GM21576 (cell line): ENCODE measurements around the gene TTC9C.
A peak's percentile ranks its signal among the peaks of the same experiment; 100 is the strongest.
"Not testable (repeated sequence)": the region's sequence is repeated elsewhere in the genome, so short reads cannot be mapped to it uniquely, and the experiment has no call there.

Experiments used
- ATAC-seq: cut with Tn5 transposase; IDR thresholded peaks from one replicate; pipeline ENCODE4 v1.9.1; 2021; ENCODE audit warnings: mild to moderate bottlenecking, moderate library complexity; ENCODE audit not compliant: unreplicated experiment

The TTC9C gene

GRCh38 chr11:62728171-62728988, at the start of gene TTC9C:
Gene TTC9C, plus strand, starts transcription at chr11:62728486. Its CDS starts 363 bp downstream, at chr11:62728849.
- ATAC-seq: peak; percentile 16

GRCh38 chr11:62678770-62679696, 49.3 kb upstream of the TTC9C start, which contains the start of gene UBXN1:
Gene UBXN1, minus strand, starts transcription at chr11:62679073. Its CDS starts 150 bp downstream, at chr11:62678923.
- ATAC-seq: peak; percentile 64

- no peak for ATAC-seq
Observed at GRCh38 chr11:62680825-62681240, 47.5 kb upstream of the TTC9C start.

- ATAC-seq: no peak
Observed at GRCh38 chr11:62682518-62682917, 45.8 kb upstream of the TTC9C start.

- ATAC-seq: no peak
Observed at GRCh38 chr11:62687508-62688396, 40.5 kb upstream of the TTC9C start.

GRCh38 chr11:62688491-62688890, 39.8 kb upstream of the TTC9C start:
- ATAC-seq: no peak

- ATAC-seq: no peak
Observed at GRCh38 chr11:62689421-62690183, 38.7 kb upstream of the TTC9C start, which contains the start of gene LRRN4CL. Gene LRRN4CL, minus strand, starts transcription at chr11:62689530. Its CDS starts 1,022 bp downstream, at chr11:62688508.

- not testable (repeated sequence) for ATAC-seq
Observed at GRCh38 chr11:62693624-62694023, 34.7 kb upstream of the TTC9C start.

GRCh38 chr11:62694455-62695167, 33.7 kb upstream of the TTC9C start:
- ATAC-seq: no peak

GRCh38 chr11:62702246-62702645, 26.0 kb upstream of the TTC9C start:
- no peak for ATAC-seq

- not testable (repeated sequence) for ATAC-seq
Observed at GRCh38 chr11:62703921-62704320, 24.4 kb upstream of the TTC9C start.

GRCh38 chr11:62705413-62705812, 22.9 kb upstream of the TTC9C start:
- no peak for ATAC-seq

- ATAC-seq: peak; percentile 47
Observed at GRCh38 chr11:62705880-62706849, 22.1 kb upstream of the TTC9C start.

GRCh38 chr11:62706850-62707247, 21.4 kb upstream of the TTC9C start:
- ATAC-seq: no peak

- ATAC-seq: no peak
Observed at GRCh38 chr11:62707277-62707861, 20.9 kb upstream of the TTC9C start, which contains the start of the genes BSCL2 and GNG3. Gene BSCL2, minus strand, starts transcription at chr11:62707424. Its CDS starts 229 bp downstream, at chr11:62707195. Gene GNG3, plus strand, starts transcription at chr11:62707676. Its CDS starts 620 bp downstream, at chr11:62708296.

- no peak for ATAC-seq
Observed at GRCh38 chr11:62708392-62708791, 19.9 kb upstream of the TTC9C start.

- no peak for ATAC-seq
Observed at GRCh38 chr11:62708793-62709192, 19.5 kb upstream of the TTC9C start.
